Erythroblast (primary cell): ENCODE data around the gene RAB19.

Source experiments
- GATA1 ChIP-seq: IDR thresholded peaks from 2 replicates; pipeline ENCODE4 v1.6.1; 2011; ENCODE audit warnings: low read depth, mild to moderate bottlenecking, control low read depth, low read length, moderate library complexity
- POLR2A ChIP-seq: IDR thresholded peaks from 2 replicates; pipeline ENCODE4 v1.6.1; 2011; ENCODE audit warnings: mild to moderate bottlenecking, low read length

DNA sequence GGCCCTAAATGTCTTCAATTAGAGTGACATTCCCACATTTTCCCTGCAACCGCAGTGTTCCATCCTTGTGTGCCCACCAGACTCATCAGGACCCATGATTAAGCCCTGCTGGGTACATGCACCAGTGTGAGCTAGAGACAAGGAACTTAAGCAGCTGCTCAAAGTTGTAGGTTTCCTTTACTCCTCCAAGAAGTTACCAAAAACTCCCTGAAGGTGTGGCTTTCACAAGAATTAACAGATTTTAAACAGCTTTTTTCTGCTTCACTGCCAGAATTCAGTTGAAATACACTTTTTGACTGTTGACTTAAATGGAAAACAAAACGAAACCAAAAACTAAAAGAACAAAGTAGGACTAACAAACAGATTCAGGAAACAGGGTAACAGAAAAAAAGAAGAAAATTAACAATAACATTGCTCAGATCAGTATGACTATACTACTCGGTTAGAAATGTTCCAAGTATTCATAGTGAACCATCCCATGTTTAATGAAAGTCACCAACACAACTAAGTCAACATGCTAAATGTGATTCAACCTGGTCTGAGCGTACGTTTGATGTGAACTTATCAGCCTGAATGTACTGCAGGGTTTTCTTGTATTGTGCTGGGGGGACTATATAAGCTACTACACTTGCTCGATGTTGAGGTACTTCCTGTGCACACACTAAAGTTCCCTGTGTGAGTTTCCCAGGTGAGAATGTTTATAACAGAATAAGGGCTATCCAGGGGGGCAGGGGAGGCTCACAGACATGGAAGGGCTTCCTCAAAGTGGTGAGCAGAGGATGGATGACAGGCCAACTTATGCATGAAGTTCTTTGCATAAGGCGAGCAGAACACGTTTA lies 27.7 kb upstream of the RAB19 start:
- no peak for TF ChIP-seq POLR2A
- TF ChIP-seq GATA1: no peak
